Activated CD8-positive, alpha-beta memory T cell treated with anti-CD3 and anti-CD28 coated beads for 36 hours (primary cell): ENCODE data around the gene HCRTR1. TPM values are rescaled to one million over a fixed set of nuclear protein-coding genes. Genes with fewer than 3 reads are reported as not detected.

ENCODE experiments used
- CTCF ChIA-PET: fragments of 350-600 bp; sonication (Branson Sonifier 250); formaldehyde crosslinking; loops from one replicate; lab custom pipeline; 2021; ENCODE audit warnings: antibody characterized with exemption; lab: Charles Lee
- POLR2A ChIA-PET: fragments of 350-600 bp; sonication (Branson Sonifier 250); formaldehyde crosslinking; loops from one replicate; lab custom pipeline; 2021; ENCODE audit warnings: antibody characterized with exemption; lab: Charles Lee
- total RNA-seq, 2 experiments: library from RNA; stranded (reverse); gene quantifications; one replicate each; pipeline ENCODE4 v1.2.3, GENCODE V29; 2021

Gene HCRTR1
- total RNA-seq, 2 experiments from 2014 or later = not detected

DNA sequence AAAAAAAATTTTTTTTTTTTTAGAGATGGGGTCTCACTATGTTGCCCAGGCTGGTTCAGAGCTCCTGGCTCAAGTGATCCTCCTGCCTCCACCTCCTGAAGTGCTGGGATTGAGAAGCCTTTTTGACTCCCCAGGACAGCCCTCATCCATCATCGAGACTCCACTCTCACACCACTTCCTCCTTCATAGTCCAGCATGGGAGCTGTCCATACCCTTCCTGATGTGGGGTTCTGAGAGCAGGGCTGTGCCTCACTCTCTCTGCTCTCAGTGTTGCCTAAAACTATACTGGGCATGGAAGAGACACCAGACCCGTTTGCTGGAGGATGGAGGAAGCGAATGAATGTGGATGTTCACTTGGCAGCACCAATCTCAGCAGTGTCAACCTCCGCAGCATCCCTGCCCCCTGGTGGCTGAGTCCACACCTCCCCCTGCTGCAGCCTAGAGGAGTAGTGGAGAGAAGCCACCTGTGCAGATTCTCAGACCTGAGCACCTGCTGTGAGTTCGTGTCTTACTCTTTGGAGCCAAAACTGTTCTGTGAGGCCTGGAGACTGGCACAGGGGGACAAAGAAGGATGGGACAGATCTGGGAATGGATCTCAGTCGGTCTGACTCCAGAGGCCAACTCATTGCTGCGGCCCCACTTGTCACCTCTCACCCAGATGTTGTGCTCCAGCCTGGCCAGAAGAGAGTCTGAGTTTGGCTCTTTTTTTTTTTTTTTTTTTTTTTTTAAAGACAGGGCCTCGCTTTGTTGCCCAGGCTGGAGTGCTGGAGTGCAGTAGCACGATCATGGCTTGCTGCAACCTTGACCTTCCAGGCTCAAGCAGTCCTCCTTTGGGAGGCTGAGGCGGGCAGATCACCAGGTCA, 23.5 kb upstream of the HCRTR1 start:
- ChIA-PET CTCF (interaction anchor here (0.7 to 1.4 kb wide), 3 partner anchors 10 to 31 kb away, joined by 3 to 5 read pairs (median 3); no protein-coding TSS in a partner anchor), POLR2A (no interaction called here)

DNA sequence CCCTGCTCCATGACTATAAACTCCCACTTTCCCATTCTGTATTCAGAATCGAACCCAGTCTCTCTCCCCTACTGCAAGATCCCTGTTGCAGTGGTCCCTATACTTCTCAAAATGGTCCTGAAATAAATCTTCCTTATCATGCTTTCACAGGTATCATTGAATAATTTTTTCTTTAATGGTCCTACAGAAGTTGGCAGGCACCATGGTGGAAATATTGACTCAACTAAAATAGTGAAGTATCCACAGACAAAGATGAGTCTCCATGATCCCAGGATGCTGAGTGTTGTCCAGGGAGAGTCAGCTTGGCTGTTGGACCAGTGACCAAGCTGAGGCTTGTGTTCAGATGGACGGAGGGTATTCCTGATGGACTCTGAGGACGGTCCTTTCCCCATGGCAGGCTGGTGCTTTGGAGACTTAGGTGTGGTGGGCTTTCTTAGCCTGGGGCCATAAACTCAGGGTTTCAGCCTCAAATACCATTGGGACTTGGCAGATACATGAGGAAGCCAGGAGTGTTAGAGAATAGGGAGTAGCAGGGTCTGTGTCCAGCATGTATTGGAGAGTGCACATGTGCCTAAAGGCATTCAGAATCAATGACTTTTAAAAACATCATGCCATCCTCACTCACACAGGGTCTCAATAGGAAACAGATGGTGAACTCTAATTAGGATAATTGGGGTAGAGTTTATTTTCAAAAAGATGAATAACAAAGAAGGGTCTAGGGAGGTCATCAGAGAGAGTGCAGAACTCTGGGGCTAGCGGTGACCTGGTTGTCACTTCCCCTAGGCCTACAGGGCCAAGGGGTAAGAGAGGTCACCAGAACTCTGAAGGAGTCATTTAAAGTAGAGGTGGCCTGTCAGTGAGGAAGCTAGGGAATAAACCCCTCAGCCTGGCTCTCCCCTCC, 21.4 kb upstream of the HCRTR1 start:
- ChIA-PET CTCF (no interaction called here), POLR2A (no interaction called here)

DNA sequence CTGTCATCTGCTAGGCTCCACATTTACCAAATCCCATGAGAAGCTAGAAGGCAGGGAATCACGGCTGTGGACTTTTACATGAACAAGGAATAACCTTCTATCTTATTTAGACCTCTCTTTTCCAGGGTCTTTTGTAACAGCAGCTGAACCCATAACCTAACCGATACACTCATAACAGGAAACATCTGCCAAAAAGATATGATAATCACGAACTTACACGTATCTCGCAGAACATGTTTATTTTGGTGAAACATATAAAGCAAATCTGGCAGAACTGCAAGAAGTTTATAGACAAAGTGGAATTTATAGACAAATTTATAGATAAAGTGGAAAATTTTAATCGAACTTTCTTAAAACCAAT, 20.8 kb upstream of the HCRTR1 start:
- ChIA-PET POLR2A (no interaction called here), CTCF (no interaction called here)

DNA sequence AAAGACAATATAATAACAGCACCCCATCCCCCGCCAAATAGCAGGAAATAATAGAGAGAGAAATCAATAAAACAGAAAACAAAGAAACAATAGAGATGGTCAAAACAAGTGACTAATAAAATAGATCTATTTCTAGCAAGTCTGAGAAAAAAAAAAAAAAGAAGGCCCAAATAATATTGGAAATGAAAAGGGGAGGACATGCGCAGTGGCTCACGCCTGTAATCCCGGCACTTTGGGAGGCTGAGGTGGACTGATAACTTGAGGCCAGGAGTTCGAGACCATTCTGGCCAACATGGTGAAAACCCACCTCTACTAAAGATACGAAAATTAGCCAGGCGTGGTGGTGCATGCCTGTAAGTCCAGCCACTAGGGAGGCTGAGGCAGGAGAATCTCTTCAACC, 18.5 kb upstream of the HCRTR1 start:
- ChIA-PET POLR2A (no interaction called here), CTCF (interaction anchor here (0.5 kb wide), 1 partner anchor 47 kb away, joined by 3 read pairs; no protein-coding TSS in a partner anchor)

GRCh38 chr1:31600641-31601040, 16.8 kb upstream of the HCRTR1 start:
- CTCF ChIA-PET = interaction anchor here (2.3 kb wide), 1 partner anchor 18 kb away, joined by 7 read pairs; the partner anchor contains the start of gene HCRTR1

DNA sequence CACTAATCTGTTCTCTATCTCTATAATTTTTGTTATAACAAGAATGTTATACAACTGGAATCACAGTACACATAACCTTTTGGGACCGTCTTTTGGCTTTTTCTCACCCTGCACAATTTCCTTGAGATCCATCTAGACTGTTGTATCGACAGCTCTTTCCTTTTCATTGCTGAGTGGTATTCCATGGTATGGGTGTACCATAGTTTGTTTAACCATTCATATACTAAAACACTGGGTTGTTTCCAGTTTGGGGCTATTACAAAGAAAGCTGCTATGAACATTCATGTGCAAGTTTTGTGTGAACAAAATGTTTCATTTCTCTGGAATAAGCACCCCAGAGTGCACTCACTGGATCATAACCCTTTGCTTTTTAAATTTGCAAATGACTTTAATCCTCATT, 15.4 kb upstream of the HCRTR1 start:
- ChIA-PET POLR2A (no interaction called here), CTCF (interaction anchor here (2.3 kb wide), 1 partner anchor 16 kb away, joined by 7 read pairs; the partner anchor contains the start of gene HCRTR1)

More at GRCh38 chr1:31600641-31601040, 16.8 kb upstream of the HCRTR1 start:
- POLR2A ChIA-PET = no interaction called here

DNA sequence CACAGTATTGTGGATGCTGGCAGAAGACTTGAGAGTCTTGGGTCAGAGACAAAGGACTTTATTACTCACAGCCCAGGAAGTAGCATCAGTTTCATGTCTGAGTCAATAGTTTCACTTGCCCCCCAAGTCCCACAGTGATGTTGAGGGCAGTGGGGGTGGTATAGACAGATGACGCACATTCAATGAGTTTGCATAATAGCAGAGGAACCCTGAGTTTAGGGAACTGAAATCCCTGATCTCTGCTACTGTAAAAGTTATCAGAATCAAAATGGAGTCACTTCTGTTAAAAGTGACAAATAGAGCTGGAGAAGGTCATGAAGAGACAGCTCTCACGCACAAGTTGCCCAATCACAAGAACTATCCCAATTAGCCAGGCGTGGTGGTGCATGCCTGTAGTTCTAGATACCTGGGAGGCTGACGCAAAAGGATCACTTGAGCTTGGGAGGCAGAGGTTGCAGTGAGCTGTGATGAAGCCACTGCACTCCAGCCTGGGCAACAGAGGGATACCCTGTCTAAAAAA, 11.5 kb upstream of the HCRTR1 start:
- ChIA-PET CTCF (interaction anchor here (0.9 kb wide), 1 partner anchor 57 kb away, joined by 3 read pairs; no protein-coding TSS in a partner anchor), POLR2A (no interaction called here)

- ChIA-PET POLR2A (no interaction called here), CTCF (interaction anchor here (0.6 kb wide), 1 partner anchor 335 kb away, joined by 3 read pairs; no protein-coding TSS in a partner anchor)
Observed at GRCh38 chr1:31607360-31607759, 10.1 kb upstream of the HCRTR1 start.

GRCh38 chr1:31609514-31610118, 7.9 kb upstream of the HCRTR1 start:
- POLR2A ChIA-PET = no interaction called here
- CTCF ChIA-PET = no interaction called here

- CTCF ChIA-PET = interaction anchor here (0.6 kb wide), 1 partner anchor 1099 kb away, joined by 3 read pairs; no protein-coding TSS in a partner anchor
- POLR2A ChIA-PET = no interaction called here
Observed at GRCh38 chr1:31614414-31615005, 3.0 kb upstream of the HCRTR1 start.

DNA sequence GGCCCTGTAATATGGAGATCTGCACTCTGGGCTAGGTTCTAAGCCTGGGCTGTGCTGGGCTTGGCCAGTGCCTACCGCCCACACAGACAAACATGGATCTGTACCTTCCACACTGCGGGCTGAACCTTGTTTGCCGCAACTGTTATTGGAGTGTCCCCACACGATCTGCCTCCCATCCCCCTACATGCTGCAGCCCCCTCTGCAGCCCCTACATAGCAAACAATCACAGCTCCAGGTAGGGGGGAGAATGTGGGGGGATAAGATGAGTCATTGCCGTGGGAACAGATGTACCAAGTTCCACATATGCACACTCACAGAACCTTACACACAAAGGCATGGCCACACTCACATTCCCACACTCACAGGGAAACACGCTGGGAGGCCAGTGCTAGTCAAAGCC, 2.1 kb upstream of the HCRTR1 start:
- POLR2A ChIA-PET = no interaction called here
- CTCF ChIA-PET = no interaction called here

DNA sequence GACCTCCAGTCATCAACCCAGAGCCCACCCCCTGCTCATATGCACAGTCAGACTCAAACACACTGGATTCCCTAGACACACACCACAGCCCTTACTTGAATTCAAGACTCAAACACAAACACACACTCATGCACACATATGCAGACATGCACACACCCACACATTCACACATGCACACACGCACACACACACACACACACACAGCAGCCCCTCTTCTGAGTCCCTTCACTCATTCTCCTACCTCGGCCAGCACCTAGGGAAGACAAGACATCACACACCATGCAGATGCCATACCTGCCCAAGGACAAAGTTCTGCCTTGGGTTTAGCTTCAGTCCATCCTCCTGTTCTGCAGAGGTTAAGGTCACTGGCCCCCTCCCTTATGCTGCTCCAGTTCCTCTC, 1.6 kb upstream of the HCRTR1 start:
- ChIA-PET CTCF (no interaction called here), POLR2A (no interaction called here)

DNA sequence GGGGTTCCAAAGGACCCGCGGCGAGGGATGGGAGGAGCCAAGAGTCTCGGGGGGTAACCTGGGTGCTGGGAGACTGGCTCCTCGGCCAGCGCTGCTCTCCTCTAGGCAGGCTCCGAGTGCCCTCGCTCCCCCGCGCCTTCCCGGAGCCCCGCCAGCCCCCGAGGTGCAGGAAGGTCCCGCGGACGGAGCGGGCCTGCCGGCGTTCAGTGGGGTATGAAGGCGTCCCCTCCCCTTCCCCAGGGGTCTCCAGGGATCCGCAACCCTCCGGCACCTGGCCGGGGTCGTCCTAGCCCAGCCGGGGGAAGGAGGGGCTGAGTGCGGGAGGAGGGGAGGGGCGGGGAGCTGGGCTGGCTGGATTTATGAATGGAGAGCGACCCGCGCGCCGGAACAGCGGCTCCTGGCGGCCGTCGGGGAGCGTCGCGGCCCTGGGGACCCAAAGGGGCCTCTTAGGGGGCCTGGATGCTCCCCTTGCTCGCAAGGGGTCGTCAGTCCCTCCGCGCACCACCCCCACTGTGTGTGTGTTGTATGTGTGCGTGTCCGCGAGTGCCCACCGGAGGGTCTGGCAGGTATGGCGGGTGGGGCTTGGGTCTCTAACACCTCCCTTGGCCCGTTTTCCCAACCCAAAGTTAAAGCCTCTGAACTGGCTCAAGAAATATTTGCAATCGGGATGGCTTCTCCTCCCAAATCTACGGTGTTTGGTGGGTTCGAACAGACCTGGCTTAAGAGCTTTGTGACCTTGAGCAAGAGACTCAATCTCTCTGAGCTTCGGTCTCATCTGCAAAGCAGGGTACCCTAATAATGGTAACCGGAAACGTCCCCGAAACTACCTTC, 642 bp downstream of the HCRTR1 start:
- CTCF ChIA-PET = interaction anchor here (0.7 to 2.4 kb wide), 11 partner anchors 14 to 116 kb away, joined by 3 to 13 read pairs (median 3); partner anchors contain the start of gene PEF1
- POLR2A ChIA-PET = no interaction called here

- CTCF ChIA-PET = interaction anchor here (0.7 to 2.4 kb wide), 10 partner anchors 15 to 107 kb away, joined by 3 to 13 read pairs (median 4); no protein-coding TSS in a partner anchor
Observed at GRCh38 chr1:31618916-31619846, 1.7 kb downstream of the HCRTR1 start.

DNA sequence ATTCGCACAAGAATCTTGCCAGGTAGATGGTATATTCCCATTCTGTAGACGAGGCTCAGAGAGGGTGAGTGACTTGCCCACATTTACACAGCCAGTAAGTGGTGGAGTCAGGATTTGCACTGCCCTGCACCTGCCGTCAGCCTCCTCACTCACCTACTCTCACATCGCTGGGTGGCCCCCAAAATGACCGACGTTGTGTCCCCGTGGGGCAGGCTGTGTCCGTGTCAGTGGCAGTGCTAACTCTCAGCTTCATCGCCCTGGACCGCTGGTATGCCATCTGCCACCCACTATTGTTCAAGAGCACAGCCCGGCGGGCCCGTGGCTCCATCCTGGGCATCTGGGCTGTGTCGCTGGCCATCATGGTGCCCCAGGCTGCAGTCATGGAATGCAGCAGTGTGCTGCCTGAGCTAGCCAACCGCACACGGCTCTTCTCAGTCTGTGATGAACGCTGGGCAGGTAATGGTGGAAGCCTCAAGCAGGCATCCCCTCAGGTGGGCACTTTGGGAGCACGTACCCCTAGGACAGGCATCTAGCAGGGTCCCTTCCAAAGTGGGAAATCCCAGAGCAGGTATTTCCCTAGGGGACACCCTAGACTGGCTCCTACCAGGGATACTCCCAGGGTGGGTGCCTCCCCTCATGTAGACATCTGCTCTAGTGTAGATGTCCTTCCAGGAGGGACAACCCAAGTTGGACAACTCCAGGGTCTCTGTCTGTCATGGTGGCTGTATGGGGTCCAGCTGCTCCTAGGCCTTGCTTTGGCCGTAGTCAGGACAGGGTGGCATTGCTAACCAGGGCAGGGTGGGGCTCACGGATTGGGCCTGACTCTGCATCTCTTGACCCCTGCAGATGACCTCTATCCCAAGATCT, 3.4 kb downstream of the HCRTR1 start:
- ChIA-PET CTCF (interaction anchor here (0.5 kb wide), 1 partner anchor 24 kb away, joined by 3 read pairs; the partner anchor contains the start of gene PEF1), POLR2A (no interaction called here)

More at GRCh38 chr1:31618916-31619846, 1.7 kb downstream of the HCRTR1 start:
- POLR2A ChIA-PET = no interaction called here

GRCh38 chr1:31621498-31621820, 4.0 kb downstream of the HCRTR1 start:
- ChIA-PET POLR2A (no interaction called here), CTCF (interaction anchor here (0.5 kb wide), 1 partner anchor 23 kb away, joined by 3 read pairs; the partner anchor contains the start of gene PEF1)
